Measurements from ENCODE around the gene AFF1.
"Not testable (repeated sequence)": the region's sequence is repeated elsewhere in the genome, so short reads cannot be mapped to it uniquely, and the experiment has no call there.

AFF1 gene

DNA sequence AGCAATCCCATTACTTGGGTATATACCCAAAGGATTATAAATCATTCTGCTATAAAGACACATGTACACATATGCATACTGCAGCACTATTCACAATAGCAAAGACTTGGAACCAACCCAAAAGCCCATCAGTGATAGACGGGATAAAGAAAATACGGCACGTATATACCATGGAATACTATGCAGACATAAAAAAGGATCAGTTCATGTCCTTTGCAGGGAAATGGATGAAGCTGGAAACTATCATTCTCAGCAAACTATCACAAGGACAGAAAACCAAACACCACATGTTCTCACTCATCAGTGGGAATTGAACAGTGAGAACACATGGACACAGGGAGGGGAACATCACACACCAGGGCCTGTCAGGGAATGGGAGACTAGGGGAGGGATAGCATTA, 54.8 kb downstream of the AFF1 start:
- not testable (repeated sequence) for DNase-seq

- no peak for DNase-seq
Measured at GRCh38 chr4:86990510-86990909, 55.7 kb downstream of the AFF1 start.

GRCh38 chr4:86991994-86992393, 57.2 kb downstream of the AFF1 start:
- DNase-seq, result no peak

DNA sequence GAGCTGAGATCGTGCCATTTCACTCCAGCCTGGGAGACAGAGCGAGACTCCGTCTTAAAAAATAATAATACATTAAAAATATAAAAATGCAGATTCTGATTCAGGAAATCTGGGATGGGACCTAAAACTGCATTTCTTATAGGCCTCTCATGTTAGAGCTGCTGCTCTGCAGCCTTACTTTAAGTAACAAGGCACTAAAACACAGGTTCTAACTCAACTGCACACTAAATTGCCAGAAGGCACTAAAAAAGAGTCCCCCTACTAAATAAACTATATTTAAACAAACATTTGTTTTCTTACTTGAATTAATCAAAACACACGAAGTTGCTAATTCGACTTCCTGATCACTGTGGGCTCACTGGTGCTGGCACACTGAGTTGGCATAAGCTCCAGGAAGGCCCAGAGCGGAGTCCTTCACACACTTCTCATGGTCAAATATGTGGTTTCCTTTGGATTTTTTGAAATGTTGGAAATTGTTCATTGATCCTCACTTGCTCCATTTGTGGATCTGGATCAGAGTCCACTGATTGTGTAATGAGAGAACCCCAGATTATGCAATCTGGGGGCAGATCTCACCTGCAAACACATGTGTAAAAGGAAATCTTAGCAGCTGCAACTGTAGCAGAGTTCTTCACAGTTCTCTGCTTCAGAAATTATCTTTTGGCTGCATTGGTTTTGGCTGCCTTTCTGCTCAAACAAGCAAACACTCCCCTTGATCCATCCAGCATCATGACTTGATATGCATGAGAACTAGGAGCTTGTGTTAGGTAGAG, 59.3 kb downstream of the AFF1 start:
- no peak for DNase-seq

- DNase-seq, result no peak
Measured at GRCh38 chr4:86994686-86995085, 59.9 kb downstream of the AFF1 start.

DNA sequence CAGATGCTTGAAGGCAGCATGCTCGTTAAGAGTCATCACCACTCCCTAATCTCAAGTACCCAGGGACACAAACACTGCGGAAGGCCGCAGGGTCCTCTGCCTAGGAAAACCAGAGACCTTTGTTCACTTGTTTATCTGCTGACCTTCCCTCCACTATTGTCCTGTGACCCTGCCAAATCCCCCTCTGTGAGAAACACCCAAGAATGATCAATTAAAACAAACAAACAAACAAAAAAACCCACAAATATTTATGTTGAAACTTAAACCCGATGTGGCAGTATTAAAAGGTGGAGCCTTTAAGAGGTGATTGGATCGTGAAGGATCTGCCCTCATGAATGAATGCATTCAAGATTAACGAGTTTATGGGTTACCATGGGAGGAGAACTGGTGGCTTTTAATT, 61.7 kb downstream of the AFF1 start:
- not testable (repeated sequence) for DNase-seq

DNA sequence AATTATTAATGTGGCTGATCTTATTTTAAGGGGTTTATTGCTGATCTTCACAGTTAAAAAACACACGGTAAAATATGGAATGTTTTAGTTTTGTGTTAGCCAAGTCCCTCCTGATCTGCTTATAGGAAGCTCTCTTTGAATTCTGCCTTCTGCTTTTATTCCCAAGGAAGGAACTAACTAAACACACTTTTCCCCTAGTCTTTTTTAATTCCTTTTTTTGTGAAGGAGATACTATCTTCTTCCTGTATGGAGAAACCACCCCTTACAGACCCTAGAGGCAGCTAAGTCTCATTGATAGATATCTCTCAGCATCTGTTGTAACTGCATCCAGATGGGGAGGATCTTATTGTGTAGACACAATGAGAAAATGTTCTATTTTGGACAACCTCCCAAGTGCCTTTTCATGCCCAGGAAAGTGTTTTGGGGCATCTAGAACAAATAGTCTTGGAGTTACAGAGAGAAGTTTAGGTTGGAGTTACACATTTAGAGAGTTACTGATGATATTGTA, 64.4 kb downstream of the AFF1 start:
- DNase-seq, result no peak

DNA sequence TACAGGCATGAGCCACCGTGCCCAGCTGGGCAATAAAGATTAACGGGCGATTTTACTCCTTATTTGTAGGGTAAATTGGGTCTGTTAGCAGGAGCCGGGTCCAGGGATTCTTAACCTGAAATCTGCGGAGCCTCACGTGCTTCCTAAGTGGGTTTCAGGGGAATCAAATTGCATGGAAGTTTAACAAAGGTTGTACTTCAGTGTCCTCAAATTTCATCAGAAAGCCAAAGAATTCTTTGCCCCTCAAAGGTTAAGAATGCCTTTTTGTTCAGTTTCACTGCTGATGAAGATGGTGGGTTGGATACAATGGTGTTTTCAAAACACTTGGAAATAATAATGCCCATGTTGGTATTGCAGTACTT, 67.9 kb downstream of the AFF1 start:
- DNase-seq, result no peak

DNA sequence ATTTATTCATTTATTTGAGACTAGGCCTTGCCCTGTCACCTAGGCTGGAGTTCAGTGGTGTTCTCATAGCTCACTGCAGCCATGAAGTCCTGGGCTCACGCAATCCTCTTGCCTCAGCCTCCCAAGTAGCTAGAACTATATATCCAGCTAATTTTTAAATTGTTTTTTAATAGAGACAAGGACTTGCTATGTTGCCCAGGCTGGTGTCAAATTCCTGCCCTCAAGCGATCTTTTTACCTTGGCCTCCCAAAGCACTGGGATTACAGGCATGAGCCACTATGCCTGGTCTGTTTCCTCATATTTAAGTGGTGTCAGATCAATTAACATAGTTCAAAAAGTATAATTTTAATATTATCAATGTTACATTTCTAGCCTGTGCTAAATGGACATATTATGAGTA, 68.5 kb downstream of the AFF1 start:
- DNase-seq, result no peak

DNA sequence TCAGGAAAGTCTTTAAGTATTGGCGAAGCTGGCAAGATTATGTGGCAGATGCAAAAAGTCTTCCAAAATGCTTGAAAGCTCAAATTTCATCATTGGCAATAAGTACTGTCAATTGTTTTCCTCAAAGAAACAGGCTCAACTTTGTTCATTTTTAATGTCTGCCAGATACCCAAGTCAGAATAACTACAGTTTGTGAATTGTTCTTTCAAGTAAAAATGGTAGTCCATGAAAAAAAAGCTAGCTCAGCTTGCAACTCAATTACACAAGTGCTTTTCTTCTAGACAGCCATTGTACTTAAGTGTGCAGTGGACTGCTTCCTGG, 70.5 kb downstream of the AFF1 start:
- DNase-seq, result no peak

DNA sequence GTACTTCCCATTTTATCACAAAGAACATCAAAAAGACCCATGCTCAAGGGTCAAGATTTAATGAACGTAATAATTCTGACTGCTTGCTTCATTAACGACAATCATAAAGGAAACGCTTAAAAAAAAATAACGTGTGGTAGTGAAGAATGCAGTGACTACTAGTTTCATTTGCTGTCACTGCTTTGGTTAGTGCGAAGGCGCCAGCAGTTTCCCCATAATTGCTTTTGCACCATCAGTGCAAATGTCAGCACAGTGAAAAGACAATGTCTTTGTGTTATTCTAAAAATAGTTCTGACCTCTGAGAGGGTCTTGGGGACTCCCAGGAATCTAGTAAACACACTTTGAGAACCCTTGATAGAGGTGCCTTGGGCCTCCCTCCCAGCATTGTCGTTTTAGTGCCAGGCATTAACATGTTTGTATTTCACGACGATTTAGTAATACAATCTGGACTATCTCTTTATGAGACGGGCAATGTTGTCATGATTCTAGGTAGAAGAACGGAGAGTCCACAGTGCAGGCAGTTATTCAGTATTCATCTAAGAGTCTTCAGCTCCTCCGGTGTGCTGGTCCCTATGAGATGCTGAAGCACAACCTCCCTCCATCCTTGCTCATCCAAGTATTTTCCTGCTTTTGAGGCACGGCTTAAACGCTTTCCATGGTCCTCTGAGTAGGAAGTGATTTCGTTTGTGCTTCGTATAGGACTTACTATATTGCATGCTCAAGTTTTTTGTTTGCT, 71.0 kb downstream of the AFF1 start:
- no peak for DNase-seq

GRCh38 chr4:87006426-87006675, 71.5 kb downstream of the AFF1 start:
- DNase-seq, result no peak

- peak; percentile 67 for DNase-seq
Measured at GRCh38 chr4:87006676-87007527, 72.1 kb downstream of the AFF1 start.

- DNase-seq, result peak; percentile 21
Measured at GRCh38 chr4:87007528-87008446, 73.0 kb downstream of the AFF1 start.

- no peak for DNase-seq
Measured at GRCh38 chr4:87009095-87009648, 74.4 kb downstream of the AFF1 start.

GRCh38 chr4:87010192-87010591, 75.4 kb downstream of the AFF1 start:
- DNase-seq, result no peak

- no peak for DNase-seq
Measured at GRCh38 chr4:87011340-87012034, 76.7 kb downstream of the AFF1 start.

GRCh38 chr4:87012265-87012953, 77.6 kb downstream of the AFF1 start:
- DNase-seq, result no peak

DNA sequence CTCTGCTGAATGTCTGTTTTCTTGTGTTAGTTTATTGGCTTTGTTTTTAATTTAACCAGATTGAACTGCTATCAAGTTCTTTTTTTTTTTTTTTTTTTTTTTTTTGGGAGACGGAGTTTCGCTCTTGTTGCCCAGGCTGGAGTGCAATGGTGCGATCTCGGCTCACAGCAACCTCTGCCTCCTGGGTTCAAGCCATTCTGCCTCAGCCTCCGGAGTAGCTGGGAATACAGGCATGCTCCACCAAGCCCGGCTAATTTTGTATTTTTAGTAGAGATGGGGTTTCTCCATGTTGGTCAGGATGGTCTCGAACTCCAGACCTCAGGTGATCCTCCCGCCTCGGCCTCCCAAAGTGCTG, 78.1 kb downstream of the AFF1 start:
- not testable (repeated sequence) for DNase-seq

DNA sequence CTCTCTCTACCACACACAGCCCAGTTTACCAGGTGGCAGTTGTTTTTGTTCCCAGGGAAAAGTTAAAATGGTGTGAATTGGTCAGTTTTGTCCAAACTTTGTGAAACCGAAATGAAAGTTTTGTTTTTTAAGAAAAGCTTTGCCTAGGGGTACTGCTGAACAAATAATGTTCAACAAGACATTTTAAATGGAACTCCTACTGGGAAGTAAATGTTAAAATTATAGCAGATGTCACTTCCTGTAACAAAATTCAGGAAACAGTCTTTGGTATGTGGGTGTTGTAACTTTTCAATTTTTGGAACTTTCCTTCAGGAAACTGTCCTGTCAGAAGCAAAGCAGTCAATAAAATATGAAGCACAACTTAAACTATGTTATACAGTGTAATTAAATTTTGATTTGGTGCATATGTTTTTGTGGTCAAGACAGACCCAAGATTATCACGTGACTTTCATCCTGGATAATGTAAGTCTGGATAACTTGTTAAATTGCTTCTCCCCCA, 79.5 kb downstream of the AFF1 start:
- no peak for DNase-seq

GRCh38 chr4:87015416-87015815, 80.6 kb downstream of the AFF1 start:
- no peak for DNase-seq

Data from NCI-H2171 (cell line).